Measurements from ENCODE around the gene LRP1B. TPM values are rescaled to one million over a fixed set of nuclear protein-coding genes. Genes with fewer than 3 reads are reported as not detected.

LRP1B gene
- total and polyA plus RNA-seq, 2 donors (not counting 1 experiment from before 2014, with no cell fraction given): not detected

DNA sequence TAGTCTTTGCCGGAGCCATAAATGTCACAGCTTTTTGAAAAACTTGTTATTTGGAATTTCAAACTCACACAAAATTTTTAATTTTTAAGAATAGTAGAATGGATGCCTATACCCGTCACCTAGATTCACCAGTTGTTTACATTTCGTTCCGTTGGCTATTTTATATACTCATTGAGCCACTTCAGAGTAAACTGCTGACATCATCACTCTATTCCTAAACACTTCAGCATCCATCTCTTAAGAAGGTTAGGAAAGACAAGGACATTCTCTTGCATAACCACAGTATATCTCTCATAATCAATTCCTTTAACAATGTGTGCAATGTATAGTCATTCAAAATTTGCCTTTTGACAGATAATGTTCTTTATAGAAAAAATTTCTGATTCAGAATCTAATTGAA, 1065.8 kb downstream of the LRP1B start:
- no peaks in the 10 kb centered on the region for H3K9me3 Mint-ChIP-seq (ENCODE audit: insufficient read depth)
- DNase-seq (no peak), ATAC-seq (ENCODE audit: low read depth) (no peak)
- no peak overlapping the region for H3K4me3 ChIP-seq (ENCODE audit: control extremely low read depth in 1 of 5, extremely low read depth in 1 of 5, insufficient read depth in 1 of 5, low read depth in 2 of 5, low read length in 4 of 5)
- no peaks in the 10 kb centered on the region for H3K27me3 Mint-ChIP-seq
- no CpG with 5 or more reads among the region's 4 CpGs for WGBS (ENCODE audit: insufficient coverage)
- H3K9me3 ChIP-seq (ENCODE audit: control extremely low read depth in 1 of 3, control insufficient read depth in 2 of 3, insufficient read depth in 1 of 3, low read length in 2 of 3): no peaks in the 10 kb centered on the region
- ChIA-PET POLR2A (no interaction called here), CTCF (no interaction called here)
- intact Hi-C loops (cut with micrococcal nuclease): no loop called here
- no peak overlapping the region for H2AFZ ChIP-seq (ENCODE audit: insufficient read depth, low read depth, low read length, poor library complexity, severe bottlenecking)
- no peak overlapping the region for H3K4me2 ChIP-seq (replicated peaks; ENCODE audit: low read depth, low read length, poor library complexity, severe bottlenecking)
- H3K9ac ChIP-seq (ENCODE audit: low read length): no peak overlapping the region
- no peak overlapping the region for H3K4me3 Mint-ChIP-seq
- TF ChIP-seq, protein P1, sequence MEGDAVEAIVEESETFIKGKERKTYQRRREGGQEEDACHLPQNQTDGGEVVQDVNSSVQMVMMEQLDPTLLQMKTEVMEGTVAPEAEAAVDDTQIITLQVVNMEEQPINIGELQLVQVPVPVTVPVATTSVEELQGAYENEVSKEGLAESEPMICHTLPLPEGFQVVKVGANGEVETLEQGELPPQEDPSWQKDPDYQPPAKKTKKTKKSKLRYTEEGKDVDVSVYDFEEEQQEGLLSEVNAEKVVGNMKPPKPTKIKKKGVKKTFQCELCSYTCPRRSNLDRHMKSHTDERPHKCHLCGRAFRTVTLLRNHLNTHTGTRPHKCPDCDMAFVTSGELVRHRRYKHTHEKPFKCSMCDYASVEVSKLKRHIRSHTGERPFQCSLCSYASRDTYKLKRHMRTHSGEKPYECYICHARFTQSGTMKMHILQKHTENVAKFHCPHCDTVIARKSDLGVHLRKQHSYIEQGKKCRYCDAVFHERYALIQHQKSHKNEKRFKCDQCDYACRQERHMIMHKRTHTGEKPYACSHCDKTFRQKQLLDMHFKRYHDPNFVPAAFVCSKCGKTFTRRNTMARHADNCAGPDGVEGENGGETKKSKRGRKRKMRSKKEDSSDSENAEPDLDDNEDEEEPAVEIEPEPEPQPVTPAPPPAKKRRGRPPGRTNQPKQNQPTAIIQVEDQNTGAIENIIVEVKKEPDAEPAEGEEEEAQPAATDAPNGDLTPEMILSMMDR (IDR thresholded peaks at IDR 0.05): no peak
- no peak for TF ChIP-seq EZH2 (IDR thresholded peaks at IDR 0.05; ENCODE audit: borderline replicate concordance, insufficient read depth, low read depth, low read length, poor library complexity, severe bottlenecking)
- no peaks in the 10 kb centered on the region for H3K4me1 ChIP-seq (ENCODE audit: control insufficient read depth in 2 of 2, insufficient read depth in 2 of 2, low read length in 2 of 2)
- H3K27ac ChIP-seq (ENCODE audit: low read length in 2 of 2): no peak overlapping the region
- no peaks in the 10 kb centered on the region for H3K36me3 ChIP-seq (replicated peaks in 1 of 2; ENCODE audit: control extremely low read depth in 1 of 2, control insufficient read depth in 1 of 2, extremely low read depth in 1 of 2, insufficient read depth in 2 of 2, low read length in 1 of 2)
- no peaks in the 10 kb centered on the region for H4K20me1 ChIP-seq (ENCODE audit: control insufficient read depth, insufficient read depth, low read length, poor library complexity, severe bottlenecking)
- no peaks in the 10 kb centered on the region for H3K79me2 ChIP-seq (ENCODE audit: control insufficient read depth, insufficient read depth, low read length)
- no peak overlapping the region for H3K27ac Mint-ChIP-seq
- H3K27me3 ChIP-seq (replicated peaks in 1 of 4; ENCODE audit: control extremely low read depth in 1 of 4, control insufficient read depth in 3 of 4, insufficient read depth in 4 of 4, low read length in 3 of 4): no peaks in the 10 kb centered on the region
- no peaks in the 10 kb centered on the region for H3K4me1 Mint-ChIP-seq

DNA sequence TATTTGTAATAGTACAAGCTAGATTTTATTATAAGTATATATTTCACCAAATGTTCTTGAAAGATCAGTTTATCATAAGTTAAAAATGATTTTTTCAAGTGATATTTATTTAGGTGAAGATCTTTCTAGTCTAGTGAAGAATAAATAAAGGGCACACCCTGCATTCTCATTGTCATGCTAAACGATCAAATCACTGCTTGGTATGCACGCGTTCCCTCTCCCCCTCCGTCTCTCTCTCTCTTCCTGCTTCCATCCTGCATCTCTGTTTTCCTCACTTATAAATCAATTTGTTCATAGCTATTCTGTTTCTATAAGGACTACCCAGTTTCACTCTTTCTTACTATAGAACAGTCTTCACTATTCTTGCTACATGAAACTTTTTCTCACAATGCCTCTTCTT, 1067.4 kb downstream of the LRP1B start:
- CTCF ChIA-PET: no interaction called here
- Mint-ChIP-seq H3K27me3 (no peaks in the 10 kb centered on the region), H3K4me1 (no peaks in the 10 kb centered on the region), H3K4me3 (no peak overlapping the region), H3K27ac (no peak overlapping the region), H3K9me3 (ENCODE audit: insufficient read depth) (no peaks in the 10 kb centered on the region)
- ATAC-seq (ENCODE audit: low read depth): no peak
- no peak overlapping the region for H3K4me2 ChIP-seq (replicated peaks; ENCODE audit: low read depth, low read length, poor library complexity, severe bottlenecking)
- H4K20me1 ChIP-seq (ENCODE audit: control insufficient read depth, insufficient read depth, low read length, poor library complexity, severe bottlenecking): no peaks in the 10 kb centered on the region
- no peak overlapping the region for H3K4me3 ChIP-seq (ENCODE audit: control extremely low read depth in 1 of 5, extremely low read depth in 1 of 5, insufficient read depth in 1 of 5, low read depth in 2 of 5, low read length in 4 of 5)
- no peaks in the 10 kb centered on the region for H3K36me3 ChIP-seq (replicated peaks in 1 of 2; ENCODE audit: control extremely low read depth in 1 of 2, control insufficient read depth in 1 of 2, extremely low read depth in 1 of 2, insufficient read depth in 2 of 2, low read length in 1 of 2)
- intact Hi-C loops (cut with micrococcal nuclease): no loop called here
- TF ChIP-seq, protein P1 (IDR thresholded peaks at IDR 0.05): no peak
- no peak for TF ChIP-seq EZH2 (IDR thresholded peaks at IDR 0.05; ENCODE audit: borderline replicate concordance, insufficient read depth, low read depth, low read length, poor library complexity, severe bottlenecking)
- no peak overlapping the region for H3K27ac ChIP-seq (ENCODE audit: low read length in 2 of 2)
- H3K79me2 ChIP-seq (ENCODE audit: control insufficient read depth, insufficient read depth, low read length): no peaks in the 10 kb centered on the region
- POLR2A ChIA-PET: no interaction called here
- WGBS (ENCODE audit: insufficient coverage): 96% methylated on average over 4 of the region's 4 CpGs
- H3K9ac ChIP-seq (ENCODE audit: low read length): no peak overlapping the region
- DNase-seq: no peak
- no peaks in the 10 kb centered on the region for H3K9me3 ChIP-seq (ENCODE audit: control extremely low read depth in 1 of 3, control insufficient read depth in 2 of 3, insufficient read depth in 1 of 3, low read length in 2 of 3)
- H3K27me3 ChIP-seq (replicated peaks in 1 of 4; ENCODE audit: control extremely low read depth in 1 of 4, control insufficient read depth in 3 of 4, insufficient read depth in 4 of 4, low read length in 3 of 4): no peaks in the 10 kb centered on the region
- no peak overlapping the region for H2AFZ ChIP-seq (ENCODE audit: insufficient read depth, low read depth, low read length, poor library complexity, severe bottlenecking)
- no peaks in the 10 kb centered on the region for H3K4me1 ChIP-seq (ENCODE audit: control insufficient read depth in 2 of 2, insufficient read depth in 2 of 2, low read length in 2 of 2)
